Tibial nerve (tissue), 3 donors: Measurements from ENCODE around the gene GRID1.

Experiments used
- POLR2A ChIP-seq, 2 donors: fragments of 450-650 bp; IDR thresholded peaks; one replicate each; pipeline ENCODE4 v1.6.1; 2017; ENCODE audit warnings: antibody characterized with exemption in 2 of 2, mild to moderate bottlenecking in 2 of 2, moderate library complexity in 2 of 2
- TF ChIP-seq, protein P1 (sequence below), 5 experiments: fragments of 200-600 bp in 3 of 5; fragments of 450-650 bp in 2 of 5; sonication (generic) in 3 of 5; IDR thresholded peaks; one replicate each; pipeline ENCODE4 v1.5.1; 2016 to 2019; ENCODE audit warnings: antibody characterized with exemption in 5 of 5, mild to moderate bottlenecking in 3 of 5, moderate library complexity in 2 of 5

DNA sequence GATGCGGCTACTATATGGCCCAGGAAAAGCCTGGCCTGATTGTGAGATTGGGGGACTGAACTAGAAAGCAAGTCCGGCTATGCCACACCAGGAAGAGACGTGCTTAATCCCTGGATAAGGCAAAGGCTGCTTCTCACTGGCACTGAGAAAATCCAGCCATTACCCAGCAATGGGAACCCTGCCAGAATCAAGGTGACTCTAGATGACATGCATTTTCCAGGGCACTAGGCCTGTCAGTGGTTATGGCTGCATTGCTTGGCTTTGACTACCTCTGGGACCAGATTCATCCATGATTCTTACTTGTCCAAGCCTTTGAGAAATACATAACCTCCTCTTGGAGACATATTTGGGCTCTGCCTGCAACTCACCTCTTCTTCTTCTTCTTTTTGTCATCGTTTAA, 317.2 kb downstream of the GRID1 start:
- TF ChIP-seq, protein P1, sequence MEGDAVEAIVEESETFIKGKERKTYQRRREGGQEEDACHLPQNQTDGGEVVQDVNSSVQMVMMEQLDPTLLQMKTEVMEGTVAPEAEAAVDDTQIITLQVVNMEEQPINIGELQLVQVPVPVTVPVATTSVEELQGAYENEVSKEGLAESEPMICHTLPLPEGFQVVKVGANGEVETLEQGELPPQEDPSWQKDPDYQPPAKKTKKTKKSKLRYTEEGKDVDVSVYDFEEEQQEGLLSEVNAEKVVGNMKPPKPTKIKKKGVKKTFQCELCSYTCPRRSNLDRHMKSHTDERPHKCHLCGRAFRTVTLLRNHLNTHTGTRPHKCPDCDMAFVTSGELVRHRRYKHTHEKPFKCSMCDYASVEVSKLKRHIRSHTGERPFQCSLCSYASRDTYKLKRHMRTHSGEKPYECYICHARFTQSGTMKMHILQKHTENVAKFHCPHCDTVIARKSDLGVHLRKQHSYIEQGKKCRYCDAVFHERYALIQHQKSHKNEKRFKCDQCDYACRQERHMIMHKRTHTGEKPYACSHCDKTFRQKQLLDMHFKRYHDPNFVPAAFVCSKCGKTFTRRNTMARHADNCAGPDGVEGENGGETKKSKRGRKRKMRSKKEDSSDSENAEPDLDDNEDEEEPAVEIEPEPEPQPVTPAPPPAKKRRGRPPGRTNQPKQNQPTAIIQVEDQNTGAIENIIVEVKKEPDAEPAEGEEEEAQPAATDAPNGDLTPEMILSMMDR (IDR thresholded peaks at IDR 0.05) = no peak
- no peak for TF ChIP-seq POLR2A (IDR thresholded peaks at IDR 0.05)
